Measurements from ENCODE around the gene ALPK3. TPM values are rescaled to one million over a fixed set of nuclear protein-coding genes. Genes with fewer than 3 reads are reported as not detected.

The ALPK3 gene
- total RNA-seq, 1 experiment from 2014 or later = 2.0 TPM

GRCh38 chr15:84915606-84915958 lies 98.4 kb downstream of the ALPK3 start (continued):
- TF ChIP-seq, protein P1, sequence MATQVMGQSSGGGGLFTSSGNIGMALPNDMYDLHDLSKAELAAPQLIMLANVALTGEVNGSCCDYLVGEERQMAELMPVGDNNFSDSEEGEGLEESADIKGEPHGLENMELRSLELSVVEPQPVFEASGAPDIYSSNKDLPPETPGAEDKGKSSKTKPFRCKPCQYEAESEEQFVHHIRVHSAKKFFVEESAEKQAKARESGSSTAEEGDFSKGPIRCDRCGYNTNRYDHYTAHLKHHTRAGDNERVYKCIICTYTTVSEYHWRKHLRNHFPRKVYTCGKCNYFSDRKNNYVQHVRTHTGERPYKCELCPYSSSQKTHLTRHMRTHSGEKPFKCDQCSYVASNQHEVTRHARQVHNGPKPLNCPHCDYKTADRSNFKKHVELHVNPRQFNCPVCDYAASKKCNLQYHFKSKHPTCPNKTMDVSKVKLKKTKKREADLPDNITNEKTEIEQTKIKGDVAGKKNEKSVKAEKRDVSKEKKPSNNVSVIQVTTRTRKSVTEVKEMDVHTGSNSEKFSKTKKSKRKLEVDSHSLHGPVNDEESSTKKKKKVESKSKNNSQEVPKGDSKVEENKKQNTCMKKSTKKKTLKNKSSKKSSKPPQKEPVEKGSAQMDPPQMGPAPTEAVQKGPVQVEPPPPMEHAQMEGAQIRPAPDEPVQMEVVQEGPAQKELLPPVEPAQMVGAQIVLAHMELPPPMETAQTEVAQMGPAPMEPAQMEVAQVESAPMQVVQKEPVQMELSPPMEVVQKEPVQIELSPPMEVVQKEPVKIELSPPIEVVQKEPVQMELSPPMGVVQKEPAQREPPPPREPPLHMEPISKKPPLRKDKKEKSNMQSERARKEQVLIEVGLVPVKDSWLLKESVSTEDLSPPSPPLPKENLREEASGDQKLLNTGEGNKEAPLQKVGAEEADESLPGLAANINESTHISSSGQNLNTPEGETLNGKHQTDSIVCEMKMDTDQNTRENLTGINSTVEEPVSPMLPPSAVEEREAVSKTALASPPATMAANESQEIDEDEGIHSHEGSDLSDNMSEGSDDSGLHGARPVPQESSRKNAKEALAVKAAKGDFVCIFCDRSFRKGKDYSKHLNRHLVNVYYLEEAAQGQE (IDR thresholded peaks at IDR 0.05; ENCODE audit: low read depth) = no peak
- TF ChIP-seq SIN3A (IDR thresholded peaks at IDR 0.05; ENCODE audit: low read depth) (no peak), SP1 (IDR thresholded peaks at IDR 0.05; ENCODE audit: low read depth) (no peak), ZNF274 (IDR thresholded peaks at IDR 0.05; ENCODE audit: low read depth, low read length) (no peak), EGR1 (IDR thresholded peaks at IDR 0.05; ENCODE audit: low read depth) (no peak), JUND (IDR thresholded peaks at IDR 0.05) (no peak), CBX3 (IDR thresholded peaks at IDR 0.05; ENCODE audit: low read depth) (no peak)

GRCh38 chr15:84917452-84917851 lies 100.3 kb downstream of the ALPK3 start:
- no TSS peak for BruUV-seq (replicated peaks)
- TF ChIP-seq SRF (IDR thresholded peaks at IDR 0.05; ENCODE audit: low read depth) = no peak
- TF ChIP-seq FOSL1 (IDR thresholded peaks at IDR 0.05; ENCODE audit: low read depth) = no peak
- no peak for TF ChIP-seq EZH2phosphoT487 (IDR thresholded peaks at IDR 0.05; ENCODE audit: borderline replicate concordance)
- no peak for TF ChIP-seq CEBPB (IDR thresholded peaks at IDR 0.05; ENCODE audit: low read depth)
- TF ChIP-seq, protein P2, sequence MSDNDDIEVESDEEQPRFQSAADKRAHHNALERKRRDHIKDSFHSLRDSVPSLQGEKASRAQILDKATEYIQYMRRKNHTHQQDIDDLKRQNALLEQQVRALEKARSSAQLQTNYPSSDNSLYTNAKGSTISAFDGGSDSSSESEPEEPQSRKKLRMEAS (IDR thresholded peaks at IDR 0.05) = no peak
- TF ChIP-seq ZNF274 (IDR thresholded peaks at IDR 0.05; ENCODE audit: low read depth, low read length) = no peak
- TF ChIP-seq SIN3A (IDR thresholded peaks at IDR 0.05; ENCODE audit: low read depth) = no peak
- TF ChIP-seq POLR2A (IDR thresholded peaks at IDR 0.05; ENCODE audit: borderline replicate concordance, extremely low read depth, insufficient read depth, insufficient read length) = no peak
- no peak for TF ChIP-seq JUND (IDR thresholded peaks at IDR 0.05)
- TF ChIP-seq YY1 (IDR thresholded peaks at IDR 0.05; ENCODE audit: extremely low read depth, insufficient replicate concordance, low read depth, low read length) = no peak
- TF ChIP-seq POLR2AphosphoS5 (IDR thresholded peaks at IDR 0.05; ENCODE audit: low read depth, low read length) = no peak
- TF ChIP-seq ELF1 (IDR thresholded peaks at IDR 0.05; ENCODE audit: borderline replicate concordance, low read depth) = no peak
- TF ChIP-seq CTCF (IDR thresholded peaks at IDR 0.05 in 2 of 3, conservative IDR thresholded peaks at IDR 0.05 in 1 of 3; ENCODE audit: borderline replicate concordance in 1 of 3, insufficient read depth in 1 of 3, low read depth in 2 of 3, low read length in 2 of 3) = no peak
- Histone ChIP-seq H3K27me3 (ENCODE audit: insufficient read depth, low read length) (no peaks in the 10 kb centered on the region), H3K4me1 (ENCODE audit: control insufficient read depth in 1 of 2, insufficient read depth in 2 of 2, low read length in 2 of 2) (peaks cover 24 to 26% of the 10 kb centered on the region in 2 experiments), H3K9ac (ENCODE audit: low read length) (no peak overlapping the region), H3K9me3 (ENCODE audit: control insufficient read depth in 1 of 2, insufficient read depth in 1 of 2, low read depth in 1 of 2, low read length in 2 of 2) (no peaks in the 10 kb centered on the region), H3K9me2 (ENCODE audit: insufficient read depth) (no peaks in the 10 kb centered on the region), H3K79me2 (ENCODE audit: insufficient read depth, low read length) (no peaks in the 10 kb centered on the region), H2AFZ (ENCODE audit: low read depth, low read length, poor library complexity, severe bottlenecking) (no peak overlapping the region), H3K36me3 (ENCODE audit: control insufficient read depth in 1 of 2, insufficient read depth in 2 of 2, low read length in 2 of 2) (no peaks in the 10 kb centered on the region), H3K4me3 (replicated peaks in 1 of 2; ENCODE audit: low read depth in 1 of 2, low read length in 2 of 2) (no peak overlapping the region), H3K4me2 (ENCODE audit: low read length) (no peak overlapping the region), H3K27ac (ENCODE audit: low read depth, low read length) (no peak overlapping the region), H4K20me1 (ENCODE audit: insufficient read depth) (no peaks in the 10 kb centered on the region)
- intact Hi-C loops (cut with micrococcal nuclease) = no loop called here
- POLR2A ChIA-PET = no interaction called here
- RAD21 ChIA-PET (ENCODE audit: low non-redundant PET in 1 of 2, low total read pairs in 2 of 2, uncharacterized antibody in 2 of 2, unreplicated experiment in 2 of 2) = no interaction called here
- CTCF ChIA-PET = no interaction called here
- no peak for DNase-seq (ENCODE audit: low read depth, low spot score)
- ATAC-seq = no peak
